GM12801 (cell line): Measurements from ENCODE around the gene CDYL.

ENCODE experiments used
- CTCF ChIP-seq: IDR thresholded peaks from one replicate; pipeline ENCODE4 v1.5.1; 2011; ENCODE audit warnings: control low read depth; ENCODE audit not compliant: insufficient read length; ENCODE audit errors: extremely low read depth

CDYL gene

GRCh38 chr6:4973982-4974745 lies 198.0 kb downstream of the CDYL start:
- TF ChIP-seq CTCF, result no peak

GRCh38 chr6:4974962-4975361 lies 198.8 kb downstream of the CDYL start:
- TF ChIP-seq CTCF, result no peak

GRCh38 chr6:4975506-4975905 lies 199.3 kb downstream of the CDYL start:
- TF ChIP-seq CTCF, result no peak

- no peak for TF ChIP-seq CTCF
Observed at GRCh38 chr6:4977468-4977867, 201.3 kb downstream of the CDYL start.

- no peak for TF ChIP-seq CTCF
Observed at GRCh38 chr6:4979426-4979825, 203.2 kb downstream of the CDYL start.

GRCh38 chr6:4981761-4982160 lies 205.6 kb downstream of the CDYL start:
- TF ChIP-seq CTCF, result no peak

- TF ChIP-seq CTCF, result no peak
Observed at GRCh38 chr6:4983322-4983721, 207.1 kb downstream of the CDYL start.

- TF ChIP-seq CTCF, result no peak
Observed at GRCh38 chr6:4986999-4987398, 210.8 kb downstream of the CDYL start.
